Stimulated activated CD8-positive, alpha-beta memory T cell treated with anti-CD3 and anti-CD28 coated beads, Interleukin-2, amount 100 ng/mL, for 48 hours (primary cell): ENCODE measurements around the gene COQ9.
"Not testable (repeated sequence)": the region's sequence is repeated elsewhere in the genome, so short reads cannot be mapped to it uniquely, and the experiment has no call there.

Experiments used
- DNase-seq, 2 donors: peaks; one replicate each; pipeline ENCODE4 v3.0.0-alpha.2; 2020; ENCODE audit warnings: low read depth in 2 of 2

Gene COQ9

DNA sequence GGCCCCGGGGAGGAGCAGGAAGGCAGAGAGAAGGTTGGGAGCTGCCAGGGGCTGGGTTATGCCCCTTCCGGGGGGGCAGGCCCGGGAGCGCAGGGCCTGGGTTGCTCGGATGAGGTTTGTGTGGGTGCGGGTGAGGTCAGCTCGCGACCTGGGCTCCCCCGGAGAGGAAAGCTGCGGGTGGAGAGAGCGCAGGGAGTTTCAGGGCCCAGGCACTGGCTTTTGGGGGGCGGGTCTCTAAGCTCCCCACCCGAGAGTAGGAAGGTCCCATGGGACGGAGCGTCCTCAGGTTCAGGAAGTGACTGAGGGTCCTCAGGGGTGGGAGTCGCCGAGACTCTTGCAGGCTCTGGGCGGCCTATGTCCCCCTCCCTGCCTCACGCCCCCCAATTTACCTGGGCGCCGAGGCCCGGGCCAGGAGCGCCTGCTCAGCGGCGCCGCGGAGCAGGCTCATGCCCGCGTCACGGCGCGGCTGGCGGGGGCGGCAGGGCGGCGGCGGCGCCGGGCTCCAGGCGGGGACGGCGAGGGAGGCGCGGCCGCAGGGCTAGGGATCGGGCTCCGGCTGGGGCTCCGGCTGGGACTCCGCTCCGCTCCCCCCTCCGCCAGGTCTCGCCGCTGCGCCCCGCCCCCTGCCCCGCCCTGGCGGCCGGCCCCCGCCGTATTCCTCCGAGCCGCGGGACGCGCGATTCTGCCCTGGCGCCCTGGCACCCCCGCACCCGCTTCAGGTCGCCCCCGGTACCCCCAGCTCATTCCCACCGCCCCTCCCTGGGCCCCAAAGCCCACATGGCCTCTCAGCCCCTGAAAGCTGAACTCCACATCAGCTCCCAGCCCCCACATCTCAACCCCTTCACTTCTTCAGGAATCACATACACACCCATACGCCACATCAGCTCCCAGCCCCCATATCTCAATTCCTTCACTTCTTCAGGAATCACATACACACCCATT is 38.9 kb downstream of the COQ9 start, which contains the start of gene DOK4:
DOK4 (minus strand) TSS at position 578 of the 942 bp plus-strand sequence. CDS start 6,986 bp downstream, outside the sequence.
- peak; percentile 76 to 79 for DNase-seq

DNA sequence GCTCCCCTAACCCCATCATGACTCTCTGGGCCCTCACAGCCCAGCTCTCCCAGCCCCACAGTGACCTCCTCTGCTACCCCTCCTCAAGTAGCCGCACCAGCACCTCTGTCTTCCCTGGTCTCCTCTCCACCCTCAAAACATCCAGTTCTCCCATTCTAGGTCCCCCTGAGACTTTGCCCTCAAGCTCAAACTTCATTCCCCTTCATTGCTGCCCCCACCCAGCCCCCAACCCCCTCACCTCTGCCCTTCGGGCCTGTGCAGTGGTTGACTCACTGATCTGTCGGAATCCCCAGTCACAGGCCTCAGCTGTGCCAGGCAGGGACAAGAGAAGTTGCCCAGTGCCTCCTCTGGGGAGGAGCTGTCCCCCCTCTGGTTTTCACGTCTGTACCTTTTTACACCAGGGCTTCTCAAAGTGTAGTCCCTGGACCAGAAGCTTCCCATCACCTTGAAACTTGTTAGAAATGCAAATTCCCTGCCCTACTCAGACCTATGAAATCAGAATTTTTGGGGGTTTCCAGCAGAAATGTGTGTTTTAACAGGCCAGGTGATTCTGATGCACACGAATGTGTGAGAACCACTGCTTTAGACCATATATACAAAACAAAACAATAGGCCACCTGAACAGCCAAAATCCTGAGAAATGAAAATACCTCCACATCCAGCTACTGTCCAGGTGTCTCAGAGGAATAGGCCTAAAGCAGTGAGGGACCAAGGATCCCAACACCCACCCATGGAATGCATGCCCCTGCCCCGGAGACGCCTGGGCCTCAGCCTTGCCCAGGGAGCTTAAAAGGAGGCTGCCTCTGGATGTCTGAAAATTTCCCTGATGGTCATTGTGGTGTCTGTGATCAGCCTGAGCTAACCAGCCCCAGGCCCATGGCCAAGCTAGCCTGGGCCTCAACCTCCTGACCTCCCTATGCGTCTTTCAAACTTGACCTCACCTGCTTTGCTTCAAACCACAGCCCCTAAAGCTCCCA is 39.9 kb downstream of the COQ9 start:
- DNase-seq, result no peak

- DNase-seq, result no peak
Observed at GRCh38 chr16:57489229-57489628, 42.0 kb downstream of the COQ9 start.

DNA sequence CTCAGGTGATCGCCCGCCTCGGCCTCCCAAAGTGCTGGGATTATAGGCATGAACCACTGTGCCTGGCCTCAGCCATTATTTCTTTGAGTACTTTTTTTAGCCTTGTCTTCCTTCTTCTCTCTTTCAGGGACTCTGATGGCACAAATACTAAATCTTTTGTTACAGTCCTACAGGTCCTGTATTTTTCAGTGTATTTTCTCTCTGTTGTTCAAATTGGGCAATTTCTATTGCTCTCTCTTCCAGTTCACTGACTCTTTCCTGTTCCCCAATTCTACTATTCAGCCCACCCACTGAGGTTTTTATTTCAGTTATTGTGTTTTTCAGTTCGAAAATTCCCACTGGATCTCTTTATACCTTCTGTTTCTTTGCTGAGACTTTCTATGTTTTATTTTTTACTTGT is 46.5 kb downstream of the COQ9 start:
- DNase-seq, result no peak

GRCh38 chr16:57497121-57497520 is 49.8 kb downstream of the COQ9 start:
- DNase-seq, result no peak

DNA sequence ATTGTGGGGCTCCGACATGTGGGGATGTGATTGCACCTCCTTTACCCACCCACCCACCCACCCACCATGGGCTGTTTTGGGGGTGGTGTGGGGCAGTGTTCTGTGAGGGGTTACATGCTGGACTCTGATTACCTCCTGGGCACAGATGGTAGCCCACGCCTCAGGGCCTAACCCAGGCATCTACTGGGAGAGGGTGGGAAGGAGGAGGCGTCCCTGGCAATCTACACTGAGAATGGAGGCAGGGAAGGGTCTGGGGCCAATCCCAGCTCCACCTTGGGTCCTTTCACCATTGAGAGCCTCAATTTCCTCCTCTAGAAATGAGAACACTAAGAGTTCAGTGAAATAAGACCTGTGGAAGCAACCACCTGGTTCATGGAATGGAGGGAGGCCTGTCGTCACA is 50.8 kb downstream of the COQ9 start:
- no peak for DNase-seq

- DNase-seq, result not testable (repeated sequence)
Observed at GRCh38 chr16:57499941-57500340, 52.7 kb downstream of the COQ9 start.

- DNase-seq, result no peak
Observed at GRCh38 chr16:57500578-57501111, 53.4 kb downstream of the COQ9 start.

DNA sequence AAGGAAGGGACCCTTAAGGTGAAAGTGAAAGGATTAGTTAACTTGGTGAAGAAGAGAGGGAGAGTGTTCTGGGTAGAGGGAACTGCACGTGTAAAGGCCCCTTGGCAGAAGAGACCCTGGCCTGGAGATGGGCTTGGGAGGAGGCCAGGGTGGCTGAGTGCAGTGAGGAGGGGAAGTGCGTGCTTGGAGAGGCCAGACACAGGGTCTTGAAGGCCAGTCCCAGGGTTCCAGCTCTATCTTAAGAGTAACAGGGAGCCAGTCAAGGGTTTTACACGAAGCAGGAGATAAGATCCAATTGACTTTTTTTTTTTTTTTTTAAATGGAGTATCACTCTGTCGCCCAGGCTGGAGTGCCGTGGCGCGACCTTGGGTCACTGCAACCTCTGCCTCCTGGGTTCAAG is 54.2 kb downstream of the COQ9 start:
- no peak for DNase-seq

DNA sequence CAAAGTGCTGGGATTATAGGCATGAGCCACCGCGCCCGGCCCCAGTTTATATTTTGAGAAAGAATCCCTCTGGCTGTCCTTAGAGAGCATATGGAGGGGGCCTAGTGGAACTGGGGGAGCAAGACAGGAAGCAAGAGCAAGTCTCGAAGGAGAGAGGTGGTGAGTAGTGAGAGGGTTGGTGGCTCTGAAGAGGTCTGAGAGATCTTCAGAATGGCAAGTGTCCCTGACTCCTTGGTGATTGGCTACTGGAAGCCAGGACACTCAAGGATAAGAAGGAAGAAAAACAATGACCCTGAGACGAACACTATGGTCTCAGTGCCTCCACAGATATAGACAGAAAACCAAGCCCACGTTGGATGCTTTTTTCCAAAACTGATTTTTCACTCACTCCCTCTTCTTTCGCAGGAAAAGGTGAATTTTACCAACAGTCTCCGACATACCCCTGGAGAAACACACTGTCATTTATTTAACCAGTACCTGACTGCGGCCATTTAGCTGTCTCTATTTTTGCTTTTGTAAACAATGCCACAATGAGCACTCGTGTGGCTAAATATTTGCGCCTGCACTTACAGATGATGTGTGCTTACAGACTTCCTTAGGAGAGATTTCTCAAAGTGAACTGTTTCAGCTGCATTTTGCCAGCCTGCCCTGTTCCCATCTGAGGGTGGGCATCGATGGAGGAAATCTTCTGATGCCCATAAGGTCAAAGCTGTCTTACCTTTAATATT is 54.9 kb downstream of the COQ9 start:
- DNase-seq, result no peak

GRCh38 chr16:57503366-57503765 is 56.1 kb downstream of the COQ9 start:
- no peak for DNase-seq

GRCh38 chr16:57504001-57504400 is 56.7 kb downstream of the COQ9 start:
- DNase-seq, result no peak

DNA sequence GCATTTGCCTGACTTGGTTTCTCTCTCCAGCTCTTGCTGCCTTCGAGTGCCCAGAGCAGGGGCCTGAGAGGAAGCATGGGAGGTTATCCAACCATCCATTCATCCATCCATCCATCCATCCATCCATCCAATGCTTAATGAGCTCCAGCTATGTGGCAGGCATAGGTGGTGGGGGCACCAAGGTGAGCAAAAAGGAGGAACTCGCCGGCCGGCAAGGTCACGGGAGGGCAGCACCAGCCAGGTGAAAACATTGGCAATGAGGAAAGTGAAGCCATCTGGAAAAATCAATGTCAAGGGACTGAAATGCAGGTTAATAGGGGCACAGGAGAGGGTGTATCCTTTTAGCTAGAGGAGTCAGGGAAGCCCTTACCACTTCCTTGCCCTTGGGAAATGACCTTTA is 57.2 kb downstream of the COQ9 start:
- no peak for DNase-seq

GRCh38 chr16:57505169-57505568 is 57.9 kb downstream of the COQ9 start:
- no peak for DNase-seq

- no peak for DNase-seq
Observed at GRCh38 chr16:57507136-57508034, 60.1 kb downstream of the COQ9 start.

DNA sequence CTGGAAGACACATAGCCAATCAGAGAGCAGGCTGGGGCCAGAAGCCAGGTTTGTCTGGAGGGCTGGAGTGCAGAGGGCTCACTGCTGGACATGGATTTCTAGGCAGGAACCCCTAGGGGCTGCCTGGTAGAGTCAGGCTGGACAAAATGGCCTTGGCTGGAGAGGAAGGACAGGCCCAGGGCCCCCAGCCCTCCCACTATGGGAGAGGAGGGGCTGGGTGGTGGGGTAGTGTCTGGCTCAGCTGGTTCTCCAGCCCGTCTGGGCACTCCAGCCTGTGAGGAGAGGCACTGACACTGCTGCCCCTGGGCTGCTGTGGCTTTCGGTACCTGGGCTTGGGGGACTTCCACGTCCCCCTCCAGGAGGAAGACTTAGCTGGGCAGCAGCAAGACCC is 60.8 kb downstream of the COQ9 start:
- DNase-seq, result no peak

GRCh38 chr16:57509231-57509923 is 62.1 kb downstream of the COQ9 start:
- DNase-seq, result no peak

- no peak for DNase-seq
Observed at GRCh38 chr16:57510016-57510871, 63.0 kb downstream of the COQ9 start.
